GM06990 (cell line): Measurements from ENCODE around the gene KRTAP5-3.

Experiments
- DNase-seq: peaks from one replicate; pipeline ENCODE4 v3.0.0-alpha.2; 2011; ENCODE audit not compliant: insufficient read length; ENCODE audit errors: extremely low read depth
- H3K27me3 ChIP-seq: replicated peaks from 2 replicates; pipeline ENCODE4 v1.6.0; 2011; ENCODE audit warnings: low read length; ENCODE audit not compliant: control insufficient read depth, insufficient read depth
- H3K36me3 ChIP-seq: 2 replicates; pipeline ENCODE4 v1.5.1; 2011; ENCODE audit warnings: low read length; ENCODE audit not compliant: control insufficient read depth, insufficient read depth
- H3K4me3 ChIP-seq: replicated peaks from 2 replicates; pipeline ENCODE4 v1.5.1; 2011; ENCODE audit warnings: low read depth, mild to moderate bottlenecking, control low read depth, low read length
- TF ChIP-seq, protein P1 (sequence below): IDR thresholded peaks from 2 replicates; pipeline ENCODE4 v1.5.1; 2011; ENCODE audit warnings: low read length, control low read depth, mild to moderate bottlenecking, inconsistent platforms; ENCODE audit not compliant: insufficient read depth, poor library complexity, severe bottlenecking

The KRTAP5-3 gene

GRCh38 chr11:1636291-1636950, 28.2 kb upstream of the KRTAP5-3 start:
- Histone ChIP-seq H3K36me3 (no peaks in the 10 kb centered on the region), H3K27me3 (peaks cover 2% of the 10 kb centered on the region; the same call in 1 of the 2 replicates), H3K4me3 (no peak overlapping the region)
- TF ChIP-seq, protein P1, sequence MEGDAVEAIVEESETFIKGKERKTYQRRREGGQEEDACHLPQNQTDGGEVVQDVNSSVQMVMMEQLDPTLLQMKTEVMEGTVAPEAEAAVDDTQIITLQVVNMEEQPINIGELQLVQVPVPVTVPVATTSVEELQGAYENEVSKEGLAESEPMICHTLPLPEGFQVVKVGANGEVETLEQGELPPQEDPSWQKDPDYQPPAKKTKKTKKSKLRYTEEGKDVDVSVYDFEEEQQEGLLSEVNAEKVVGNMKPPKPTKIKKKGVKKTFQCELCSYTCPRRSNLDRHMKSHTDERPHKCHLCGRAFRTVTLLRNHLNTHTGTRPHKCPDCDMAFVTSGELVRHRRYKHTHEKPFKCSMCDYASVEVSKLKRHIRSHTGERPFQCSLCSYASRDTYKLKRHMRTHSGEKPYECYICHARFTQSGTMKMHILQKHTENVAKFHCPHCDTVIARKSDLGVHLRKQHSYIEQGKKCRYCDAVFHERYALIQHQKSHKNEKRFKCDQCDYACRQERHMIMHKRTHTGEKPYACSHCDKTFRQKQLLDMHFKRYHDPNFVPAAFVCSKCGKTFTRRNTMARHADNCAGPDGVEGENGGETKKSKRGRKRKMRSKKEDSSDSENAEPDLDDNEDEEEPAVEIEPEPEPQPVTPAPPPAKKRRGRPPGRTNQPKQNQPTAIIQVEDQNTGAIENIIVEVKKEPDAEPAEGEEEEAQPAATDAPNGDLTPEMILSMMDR = no peak
- no peak for DNase-seq

DNA sequence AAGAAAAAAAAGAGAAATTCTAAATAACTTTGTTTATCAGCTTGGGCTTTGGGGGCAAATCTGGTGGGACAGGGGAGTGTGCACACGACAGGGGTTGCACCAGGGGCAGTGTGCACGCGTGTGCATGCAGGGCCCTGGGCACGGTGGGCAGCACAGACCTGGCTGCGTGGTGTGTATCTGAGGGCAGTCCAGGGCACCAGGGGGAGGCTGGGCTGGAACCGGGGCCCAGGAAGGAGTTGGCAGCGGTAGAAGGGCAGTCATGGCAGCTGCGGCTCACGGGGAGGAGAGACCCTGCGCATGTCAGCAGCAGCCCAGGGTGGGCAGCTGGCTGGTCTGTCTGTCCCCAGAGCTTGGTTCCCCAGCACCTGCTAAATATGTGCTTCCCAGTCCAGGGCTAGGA, 25.6 kb upstream of the KRTAP5-3 start:
- no peak for DNase-seq
- Histone ChIP-seq H3K36me3 (no peaks in the 10 kb centered on the region), H3K4me3 (no peak overlapping the region), H3K27me3 (peaks cover 2% of the 10 kb centered on the region; the same call in 1 of the 2 replicates)
- TF ChIP-seq, protein P1 = no peak

DNA sequence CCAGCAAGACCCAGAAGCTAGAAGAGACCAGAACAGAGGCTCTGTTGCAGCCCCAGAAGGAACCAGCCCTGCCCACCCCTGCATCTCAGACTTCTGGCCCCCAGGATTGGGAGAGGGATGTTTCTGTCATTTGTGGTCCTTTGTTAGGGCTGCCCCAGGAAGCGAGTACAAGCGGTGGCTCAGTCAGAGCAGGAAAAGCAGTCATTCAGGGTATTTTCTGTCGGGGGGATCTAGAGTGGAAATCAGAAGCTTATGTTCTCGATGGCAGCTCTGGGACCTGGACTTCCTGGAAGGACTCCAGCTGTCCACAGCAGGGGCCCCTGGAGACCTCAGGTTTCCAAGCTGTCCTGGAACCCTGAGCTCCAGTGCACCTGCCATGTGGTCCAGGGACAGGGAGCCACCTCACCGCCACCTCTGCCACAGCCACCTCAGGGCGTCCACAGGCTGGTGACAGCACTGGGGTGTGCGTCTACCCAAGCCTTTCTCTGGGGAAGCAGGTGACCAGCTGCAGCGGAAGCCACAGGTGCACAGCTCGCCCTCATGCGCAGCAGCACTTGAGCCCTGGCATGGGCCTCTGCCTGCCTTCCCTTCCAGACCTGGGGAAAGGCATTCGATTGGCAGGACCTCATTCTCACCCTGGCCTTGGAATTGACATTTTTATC, 23.9 kb upstream of the KRTAP5-3 start:
- peaks cover 2% of the 10 kb centered on the region; the same call in 1 of the 2 replicates for H3K27me3 ChIP-seq

GRCh38 chr11:1631066-1631568, 22.9 kb upstream of the KRTAP5-3 start:
- Histone ChIP-seq H3K27me3 (peaks cover 2% of the 10 kb centered on the region; the same call in 1 of the 2 replicates), H3K4me3 (no peak overlapping the region), H3K36me3 (no peaks in the 10 kb centered on the region)
- no peak for DNase-seq
- TF ChIP-seq, protein P1 = no peak

More for the DNA sequence above, 23.9 kb upstream of the KRTAP5-3 start:
- H3K36me3 ChIP-seq = no peaks in the 10 kb centered on the region
- no peak for DNase-seq
- TF ChIP-seq, protein P1 = no peak
- no peak overlapping the region for H3K4me3 ChIP-seq

DNA sequence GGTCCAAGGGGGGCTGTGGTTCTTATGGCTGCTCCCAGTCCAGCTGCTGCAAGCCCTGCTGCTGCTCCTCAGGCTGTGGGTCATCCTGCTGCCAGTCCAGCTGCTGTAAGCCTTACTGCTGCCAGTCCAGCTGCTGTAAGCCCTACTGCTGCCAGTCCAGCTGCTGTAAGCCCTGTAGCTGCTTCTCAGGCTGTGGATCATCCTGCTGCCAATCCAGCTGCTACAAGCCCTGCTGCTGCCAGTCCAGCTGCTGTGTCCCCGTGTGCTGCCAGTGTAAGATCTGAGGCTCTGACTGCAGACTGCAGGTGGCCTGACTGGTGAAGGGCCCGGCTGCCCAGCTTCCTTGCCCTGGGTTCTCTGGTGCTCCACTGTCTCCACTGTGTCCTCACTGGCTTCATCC, 22.0 kb upstream of the KRTAP5-3 start:
- H3K27me3 ChIP-seq = peaks cover 2% of the 10 kb centered on the region; the same call in 1 of the 2 replicates
- no peak for DNase-seq
- TF ChIP-seq, protein P1 = no peak
- H3K36me3 ChIP-seq = no peaks in the 10 kb centered on the region
- H3K4me3 ChIP-seq = no peak overlapping the region
